OCI-LY1 (cell line): ENCODE data around the gene ARHGEF28.

Experiments used
- H2AFZ ChIP-seq: fragments of 200-600 bp; sonication (generic), shearing (Covaris generic); 2 replicates; pipeline ENCODE4 v1.6.0; 2014; ENCODE audit warnings: antibody characterized with exemption, mild to moderate bottlenecking, low read length
- H3F3A ChIP-seq: fragments of 200-600 bp; sonication (generic), shearing (Covaris generic); 2 replicates; pipeline ENCODE4 v1.6.0; 2014; ENCODE audit warnings: mild to moderate bottlenecking, antibody characterized with exemption, low read length, moderate library complexity; ENCODE audit not compliant: insufficient read depth
- H3K27ac ChIP-seq: fragments of 200-600 bp; sonication (generic); 2 replicates; pipeline ENCODE4 v1.5.1; 2014; ENCODE audit warnings: low read length, mixed run types, mild to moderate bottlenecking, low read depth; ENCODE audit not compliant: poor library complexity, severe bottlenecking
- H3K27me3 ChIP-seq: fragments of 200-600 bp; sonication (generic); 2 replicates; pipeline ENCODE4 v1.6.0; 2014; ENCODE audit warnings: antibody characterized with exemption, mild to moderate bottlenecking, low read length, moderate library complexity; ENCODE audit not compliant: insufficient read depth
- H3K36me3 ChIP-seq: fragments of 200-600 bp; sonication (generic); 2 replicates; pipeline ENCODE4 v1.6.1; 2014; ENCODE audit warnings: mild to moderate bottlenecking, antibody characterized with exemption, low read length, moderate library complexity, mixed read lengths; ENCODE audit not compliant: insufficient read depth
- H3K4me1 ChIP-seq: fragments of 200-600 bp; sonication (generic); 2 replicates; pipeline ENCODE4 v1.5.1; 2014; ENCODE audit warnings: mild to moderate bottlenecking, low read length, moderate library complexity; ENCODE audit not compliant: insufficient read depth, severe bottlenecking
- H3K4me2 ChIP-seq: fragments of 200-600 bp; sonication (generic), shearing (Covaris generic); 2 replicates; pipeline ENCODE4 v1.6.1; 2014; ENCODE audit warnings: low read length
- H3K4me3 ChIP-seq: fragments of 200-600 bp; sonication (generic); 2 replicates; pipeline ENCODE4 v1.5.1; 2014; ENCODE audit warnings: low read length, low read depth, mild to moderate bottlenecking, mixed read lengths; ENCODE audit not compliant: poor library complexity, severe bottlenecking
- H3K79me2 ChIP-seq: fragments of 200-600 bp; shearing (Covaris generic); 2 replicates; pipeline ENCODE4 v1.6.1; 2016; ENCODE audit warnings: mixed run types, low read length, mixed read lengths; ENCODE audit not compliant: insufficient read depth
- H3K9ac ChIP-seq: fragments of 200-600 bp; sonication (generic), shearing (Covaris generic); 2 replicates; pipeline ENCODE4 v1.6.1; 2014; ENCODE audit warnings: mild to moderate bottlenecking, low read length, mixed read lengths
- H3K9me2 ChIP-seq: fragments of 200-600 bp; sonication (generic), shearing (Covaris generic); 2 replicates; pipeline ENCODE4 v1.6.1; 2014; ENCODE audit warnings: low read depth, mild to moderate bottlenecking, low read length, mixed read lengths
- H3K9me3 ChIP-seq: fragments of 200-600 bp; shearing (Covaris generic); 2 replicates; pipeline ENCODE4 v1.6.1; 2014; ENCODE audit warnings: low read length, mixed read lengths
- H4K20me1 ChIP-seq: fragments of 200-600 bp; sonication (generic), shearing (Covaris generic); 2 replicates; pipeline ENCODE4 v1.6.0; 2016; ENCODE audit warnings: mild to moderate bottlenecking, low read length; ENCODE audit not compliant: insufficient read depth
- EZH2 ChIP-seq: fragments of 200-600 bp; sonication (generic), shearing (Covaris generic); IDR thresholded peaks from 2 replicates; pipeline ENCODE4 v1.8.0; 2017; ENCODE audit warnings: borderline replicate concordance, mixed run types, mild to moderate bottlenecking, antibody characterized with exemption, low read length, moderate library complexity, mixed read lengths
- TF ChIP-seq, protein P1 (sequence below): fragments of 200-600 bp; sonication (generic), shearing (Covaris generic); IDR thresholded peaks from 2 replicates; pipeline ENCODE4 v1.5.1; 2017; ENCODE audit warnings: mild to moderate bottlenecking, antibody characterized with exemption, low read length, moderate library complexity, mixed read lengths

Gene ARHGEF28

GRCh38 chr5:73623901-73624404 is 2.0 kb upstream of the ARHGEF28 start:
- Histone ChIP-seq H3K9me3 (no peaks in the 10 kb centered on the region), H3K4me1 (no peaks in the 10 kb centered on the region), H3K9ac (no peak overlapping the region), H3K9me2 (no peaks in the 10 kb centered on the region), H3K4me2 (no peak overlapping the region), H3K27me3 (no peaks in the 10 kb centered on the region), H4K20me1 (no peaks in the 10 kb centered on the region), H2AFZ (no peak overlapping the region), H3K79me2 (no peaks in the 10 kb centered on the region), H3K4me3 (no peak overlapping the region), H3F3A (no peaks in the 10 kb centered on the region), H3K27ac (no peak overlapping the region), H3K36me3 (no peaks in the 10 kb centered on the region)
- TF ChIP-seq EZH2, result no peak
- TF ChIP-seq, protein P1, sequence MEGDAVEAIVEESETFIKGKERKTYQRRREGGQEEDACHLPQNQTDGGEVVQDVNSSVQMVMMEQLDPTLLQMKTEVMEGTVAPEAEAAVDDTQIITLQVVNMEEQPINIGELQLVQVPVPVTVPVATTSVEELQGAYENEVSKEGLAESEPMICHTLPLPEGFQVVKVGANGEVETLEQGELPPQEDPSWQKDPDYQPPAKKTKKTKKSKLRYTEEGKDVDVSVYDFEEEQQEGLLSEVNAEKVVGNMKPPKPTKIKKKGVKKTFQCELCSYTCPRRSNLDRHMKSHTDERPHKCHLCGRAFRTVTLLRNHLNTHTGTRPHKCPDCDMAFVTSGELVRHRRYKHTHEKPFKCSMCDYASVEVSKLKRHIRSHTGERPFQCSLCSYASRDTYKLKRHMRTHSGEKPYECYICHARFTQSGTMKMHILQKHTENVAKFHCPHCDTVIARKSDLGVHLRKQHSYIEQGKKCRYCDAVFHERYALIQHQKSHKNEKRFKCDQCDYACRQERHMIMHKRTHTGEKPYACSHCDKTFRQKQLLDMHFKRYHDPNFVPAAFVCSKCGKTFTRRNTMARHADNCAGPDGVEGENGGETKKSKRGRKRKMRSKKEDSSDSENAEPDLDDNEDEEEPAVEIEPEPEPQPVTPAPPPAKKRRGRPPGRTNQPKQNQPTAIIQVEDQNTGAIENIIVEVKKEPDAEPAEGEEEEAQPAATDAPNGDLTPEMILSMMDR, result no peak

GRCh38 chr5:73624888-73625287 is 1.1 kb upstream of the ARHGEF28 start:
- no peaks in the 10 kb centered on the region for H3K4me1 ChIP-seq
- no peak for TF ChIP-seq EZH2
- TF ChIP-seq, protein P1, result no peak
- H4K20me1 ChIP-seq, result no peaks in the 10 kb centered on the region
- no peak overlapping the region for H3K27ac ChIP-seq
- H3K27me3 ChIP-seq, result no peaks in the 10 kb centered on the region
- no peaks in the 10 kb centered on the region for H3K9me2 ChIP-seq
- no peak overlapping the region for H3K4me2 ChIP-seq
- H3K4me3 ChIP-seq, result no peak overlapping the region
- H3K9me3 ChIP-seq, result no peaks in the 10 kb centered on the region
- no peak overlapping the region for H2AFZ ChIP-seq
- no peak overlapping the region for H3K9ac ChIP-seq
- no peaks in the 10 kb centered on the region for H3F3A ChIP-seq
- H3K79me2 ChIP-seq, result no peaks in the 10 kb centered on the region
- no peaks in the 10 kb centered on the region for H3K36me3 ChIP-seq

GRCh38 chr5:73625372-73625943 is 538 bp upstream of the ARHGEF28 start:
- no peaks in the 10 kb centered on the region for H3K27me3 ChIP-seq
- no peaks in the 10 kb centered on the region for H3F3A ChIP-seq
- no peaks in the 10 kb centered on the region for H3K9me3 ChIP-seq
- H3K9ac ChIP-seq, result no peak overlapping the region
- no peak overlapping the region for H3K4me3 ChIP-seq
- no peak for TF ChIP-seq EZH2
- TF ChIP-seq, protein P1, result no peak
- H3K9me2 ChIP-seq, result no peaks in the 10 kb centered on the region
- no peak overlapping the region for H3K27ac ChIP-seq
- no peaks in the 10 kb centered on the region for H4K20me1 ChIP-seq
- no peaks in the 10 kb centered on the region for H3K79me2 ChIP-seq
- H3K36me3 ChIP-seq, result no peaks in the 10 kb centered on the region
- H2AFZ ChIP-seq, result no peak overlapping the region
- no peak overlapping the region for H3K4me2 ChIP-seq
- H3K4me1 ChIP-seq, result no peaks in the 10 kb centered on the region
